SK-N-SH (cell line): Measurements from ENCODE around the gene PDE8A.

Source experiments
- GABPA ChIP-seq: IDR thresholded peaks from 2 replicates; pipeline ENCODE4 v1.4.0; 2012; ENCODE audit warnings: low read depth, mild to moderate bottlenecking
- POLR2AphosphoS5 ChIP-seq: IDR thresholded peaks from 2 replicates; pipeline ENCODE4 v1.6.1; 2012; ENCODE audit warnings: low read depth, low read length
- RCOR1 ChIP-seq: fragments of 150-350 bp; IDR thresholded peaks from 2 replicates; pipeline ENCODE4 v1.6.1; 2017; ENCODE audit warnings: antibody characterized with exemption, low read length
- SMC3 ChIP-seq: IDR thresholded peaks from 2 replicates; pipeline ENCODE4 v1.6.1; 2012; ENCODE audit warnings: low read depth, low read length, improper control_type of control experiment
- TF ChIP-seq, protein P1 (sequence below): fragments of 200-600 bp; sonication (generic); IDR thresholded peaks from 2 replicates; pipeline ENCODE4 v1.6.1; 2017; ENCODE audit warnings: antibody characterized with exemption, mild to moderate bottlenecking, moderate library complexity
- TF ChIP-seq, protein P2 (sequence below): IDR thresholded peaks from 2 replicates; pipeline ENCODE4; 2012
- TF ChIP-seq, protein P3 (sequence below): fragments of 150-350 bp; IDR thresholded peaks from 2 replicates; pipeline ENCODE4 v1.6.1; 2017; ENCODE audit warnings: antibody characterized with exemption, low read length, low read depth, borderline replicate concordance
- TF ChIP-seq, protein P4 (sequence below): IDR thresholded peaks from 2 replicates; pipeline ENCODE4 v1.6.1; 2012; ENCODE audit warnings: mild to moderate bottlenecking, low read depth, low read length, moderate library complexity

DNA sequence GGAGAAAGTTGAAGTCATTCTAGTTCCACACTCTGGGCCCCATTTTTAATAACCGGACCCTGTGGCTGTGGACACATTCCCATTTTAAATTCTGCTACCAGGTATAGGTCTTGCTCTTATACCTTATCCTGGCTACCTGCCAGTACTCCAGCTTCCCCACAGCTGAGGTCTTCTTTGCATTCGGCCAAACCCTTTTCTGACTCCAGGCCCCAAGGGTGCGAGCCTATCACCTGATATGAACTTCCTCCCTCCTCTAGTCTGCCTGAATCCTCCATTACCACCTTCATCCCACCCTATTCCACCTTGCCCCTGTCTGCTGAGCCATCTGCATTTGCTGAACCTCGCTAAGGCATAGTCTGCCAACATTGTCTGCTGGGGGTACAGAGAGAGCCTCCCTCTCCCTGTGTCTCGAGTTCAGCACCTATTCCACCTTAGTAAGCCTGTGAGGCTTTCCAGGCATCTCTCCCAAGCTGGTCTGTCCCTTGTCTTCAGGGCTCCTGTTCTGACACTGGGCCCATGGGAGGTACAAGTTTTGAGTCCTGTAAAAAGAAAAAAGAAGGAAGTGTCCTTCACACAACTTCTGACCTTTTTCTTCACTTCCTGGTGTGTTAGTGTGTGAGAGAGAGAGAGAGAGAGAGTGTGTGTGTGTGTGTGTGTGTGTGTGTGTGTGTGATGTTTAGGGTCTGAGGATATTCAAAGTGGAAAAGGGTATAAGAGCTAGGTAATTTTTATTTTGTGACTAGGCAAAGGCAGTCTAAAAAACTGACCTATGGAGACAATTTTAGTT lies 27.0 kb downstream of the PDE8A start:
- TF ChIP-seq, protein P1, sequence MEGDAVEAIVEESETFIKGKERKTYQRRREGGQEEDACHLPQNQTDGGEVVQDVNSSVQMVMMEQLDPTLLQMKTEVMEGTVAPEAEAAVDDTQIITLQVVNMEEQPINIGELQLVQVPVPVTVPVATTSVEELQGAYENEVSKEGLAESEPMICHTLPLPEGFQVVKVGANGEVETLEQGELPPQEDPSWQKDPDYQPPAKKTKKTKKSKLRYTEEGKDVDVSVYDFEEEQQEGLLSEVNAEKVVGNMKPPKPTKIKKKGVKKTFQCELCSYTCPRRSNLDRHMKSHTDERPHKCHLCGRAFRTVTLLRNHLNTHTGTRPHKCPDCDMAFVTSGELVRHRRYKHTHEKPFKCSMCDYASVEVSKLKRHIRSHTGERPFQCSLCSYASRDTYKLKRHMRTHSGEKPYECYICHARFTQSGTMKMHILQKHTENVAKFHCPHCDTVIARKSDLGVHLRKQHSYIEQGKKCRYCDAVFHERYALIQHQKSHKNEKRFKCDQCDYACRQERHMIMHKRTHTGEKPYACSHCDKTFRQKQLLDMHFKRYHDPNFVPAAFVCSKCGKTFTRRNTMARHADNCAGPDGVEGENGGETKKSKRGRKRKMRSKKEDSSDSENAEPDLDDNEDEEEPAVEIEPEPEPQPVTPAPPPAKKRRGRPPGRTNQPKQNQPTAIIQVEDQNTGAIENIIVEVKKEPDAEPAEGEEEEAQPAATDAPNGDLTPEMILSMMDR, result no peak
- TF ChIP-seq RCOR1 (no peak), GABPA (no peak), SMC3 (no peak), POLR2AphosphoS5 (no peak)
- TF ChIP-seq, protein P2, sequence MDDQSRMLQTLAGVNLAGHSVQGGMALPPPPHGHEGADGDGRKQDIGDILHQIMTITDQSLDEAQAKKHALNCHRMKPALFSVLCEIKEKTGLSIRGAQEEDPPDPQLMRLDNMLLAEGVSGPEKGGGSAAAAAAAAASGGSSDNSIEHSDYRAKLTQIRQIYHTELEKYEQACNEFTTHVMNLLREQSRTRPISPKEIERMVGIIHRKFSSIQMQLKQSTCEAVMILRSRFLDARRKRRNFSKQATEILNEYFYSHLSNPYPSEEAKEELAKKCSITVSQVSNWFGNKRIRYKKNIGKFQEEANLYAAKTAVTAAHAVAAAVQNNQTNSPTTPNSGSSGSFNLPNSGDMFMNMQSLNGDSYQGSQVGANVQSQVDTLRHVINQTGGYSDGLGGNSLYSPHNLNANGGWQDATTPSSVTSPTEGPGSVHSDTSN, result no peak
- TF ChIP-seq, protein P3, sequence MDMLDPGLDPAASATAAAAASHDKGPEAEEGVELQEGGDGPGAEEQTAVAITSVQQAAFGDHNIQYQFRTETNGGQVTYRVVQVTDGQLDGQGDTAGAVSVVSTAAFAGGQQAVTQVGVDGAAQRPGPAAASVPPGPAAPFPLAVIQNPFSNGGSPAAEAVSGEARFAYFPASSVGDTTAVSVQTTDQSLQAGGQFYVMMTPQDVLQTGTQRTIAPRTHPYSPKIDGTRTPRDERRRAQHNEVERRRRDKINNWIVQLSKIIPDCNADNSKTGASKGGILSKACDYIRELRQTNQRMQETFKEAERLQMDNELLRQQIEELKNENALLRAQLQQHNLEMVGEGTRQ, result no peak
- TF ChIP-seq, protein P4, sequence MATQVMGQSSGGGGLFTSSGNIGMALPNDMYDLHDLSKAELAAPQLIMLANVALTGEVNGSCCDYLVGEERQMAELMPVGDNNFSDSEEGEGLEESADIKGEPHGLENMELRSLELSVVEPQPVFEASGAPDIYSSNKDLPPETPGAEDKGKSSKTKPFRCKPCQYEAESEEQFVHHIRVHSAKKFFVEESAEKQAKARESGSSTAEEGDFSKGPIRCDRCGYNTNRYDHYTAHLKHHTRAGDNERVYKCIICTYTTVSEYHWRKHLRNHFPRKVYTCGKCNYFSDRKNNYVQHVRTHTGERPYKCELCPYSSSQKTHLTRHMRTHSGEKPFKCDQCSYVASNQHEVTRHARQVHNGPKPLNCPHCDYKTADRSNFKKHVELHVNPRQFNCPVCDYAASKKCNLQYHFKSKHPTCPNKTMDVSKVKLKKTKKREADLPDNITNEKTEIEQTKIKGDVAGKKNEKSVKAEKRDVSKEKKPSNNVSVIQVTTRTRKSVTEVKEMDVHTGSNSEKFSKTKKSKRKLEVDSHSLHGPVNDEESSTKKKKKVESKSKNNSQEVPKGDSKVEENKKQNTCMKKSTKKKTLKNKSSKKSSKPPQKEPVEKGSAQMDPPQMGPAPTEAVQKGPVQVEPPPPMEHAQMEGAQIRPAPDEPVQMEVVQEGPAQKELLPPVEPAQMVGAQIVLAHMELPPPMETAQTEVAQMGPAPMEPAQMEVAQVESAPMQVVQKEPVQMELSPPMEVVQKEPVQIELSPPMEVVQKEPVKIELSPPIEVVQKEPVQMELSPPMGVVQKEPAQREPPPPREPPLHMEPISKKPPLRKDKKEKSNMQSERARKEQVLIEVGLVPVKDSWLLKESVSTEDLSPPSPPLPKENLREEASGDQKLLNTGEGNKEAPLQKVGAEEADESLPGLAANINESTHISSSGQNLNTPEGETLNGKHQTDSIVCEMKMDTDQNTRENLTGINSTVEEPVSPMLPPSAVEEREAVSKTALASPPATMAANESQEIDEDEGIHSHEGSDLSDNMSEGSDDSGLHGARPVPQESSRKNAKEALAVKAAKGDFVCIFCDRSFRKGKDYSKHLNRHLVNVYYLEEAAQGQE, result no peak
